Epidermal melanocyte (primary cell): ENCODE measurements around the gene ABHD16A.

Source experiments
- DNase-seq: peaks from one replicate; pipeline ENCODE4 v3.0.0; 2011; ENCODE audit warnings: low spot score; ENCODE audit not compliant: insufficient read length

ABHD16A gene

DNA sequence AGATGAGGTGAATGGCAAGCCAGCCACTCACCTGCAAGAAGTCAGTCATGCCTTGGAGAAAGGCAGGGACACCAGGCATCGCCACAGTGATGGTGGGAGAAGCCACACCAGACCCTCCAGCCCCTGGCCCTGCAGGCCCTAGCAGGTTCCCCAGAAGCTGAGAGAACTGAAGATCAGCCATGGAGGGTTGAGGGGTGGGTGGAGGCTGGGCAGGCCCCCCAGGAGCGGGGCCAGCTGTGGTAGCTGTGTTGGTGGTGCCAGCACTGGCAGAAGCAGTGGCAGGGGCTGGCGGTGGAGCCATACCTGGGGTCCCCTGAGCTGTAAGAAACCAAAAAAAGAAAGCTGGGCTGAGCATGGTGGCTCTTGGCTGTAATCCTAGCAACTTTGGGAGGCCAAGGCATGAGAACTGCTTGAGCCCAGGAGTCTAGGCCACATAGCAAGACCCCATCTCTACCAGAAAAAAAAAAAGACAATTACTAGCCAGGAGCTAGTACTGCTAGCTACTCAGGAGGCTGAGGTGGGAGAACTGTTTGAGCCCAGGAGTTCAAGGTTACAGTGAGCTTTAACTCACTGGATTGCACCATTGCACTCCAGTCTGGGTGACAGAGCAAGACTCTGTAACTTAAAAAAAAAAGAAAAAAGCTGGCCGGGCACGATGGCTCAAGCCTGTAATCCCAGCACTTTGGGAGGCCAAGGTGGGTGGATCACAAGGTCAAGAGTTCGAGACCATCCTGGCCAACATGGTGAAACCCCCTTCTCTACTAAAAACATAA, 60.1 kb downstream of the ABHD16A start:
- DNase-seq = no peak

- DNase-seq = no peak
Measured at GRCh38 chr6:31641370-31641769, 61.8 kb downstream of the ABHD16A start.

DNA sequence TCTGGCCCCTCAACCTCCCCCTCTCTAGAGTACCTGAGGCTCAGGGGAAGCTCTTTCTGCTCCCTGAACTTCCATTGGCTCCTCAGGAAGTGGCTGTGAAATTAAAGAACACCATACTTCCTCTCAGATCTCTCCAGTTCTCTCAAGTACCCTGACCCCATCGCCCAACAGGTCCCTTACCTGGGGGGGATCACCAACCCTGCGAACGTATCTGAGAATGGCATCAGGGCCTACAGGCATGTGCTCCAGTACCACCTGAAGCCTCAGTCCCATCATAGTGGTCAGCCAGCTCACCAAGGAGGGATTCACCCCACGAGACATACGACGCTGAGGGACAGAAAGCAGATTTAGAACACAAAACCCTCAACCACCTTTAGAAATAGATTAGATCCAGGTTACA, 62.5 kb downstream of the ABHD16A start:
- no peak for DNase-seq

- no peak for DNase-seq
Measured at GRCh38 chr6:31639449-31639861, 63.7 kb downstream of the ABHD16A start.

DNA sequence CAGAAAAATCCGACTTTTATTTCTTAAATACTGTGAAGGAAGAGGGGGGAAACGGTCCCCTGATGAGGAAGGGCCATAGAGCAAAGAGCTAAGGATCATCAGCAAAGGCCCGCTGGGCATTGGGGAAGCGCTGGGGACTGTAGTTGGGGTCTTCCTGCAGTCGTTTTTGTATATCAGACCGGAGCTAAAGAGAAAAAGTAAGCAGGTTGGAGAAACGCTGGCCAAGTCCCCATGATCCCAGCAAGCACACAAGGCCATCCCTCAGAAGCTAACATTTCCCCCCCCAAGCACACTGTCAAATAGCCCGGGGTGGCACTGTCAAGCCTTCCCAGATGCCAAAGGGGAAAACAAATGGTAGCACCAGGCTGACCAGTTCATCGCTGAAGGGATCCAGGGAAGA, 64.1 kb downstream of the ABHD16A start:
- no peak for DNase-seq
